D721Med (cell line): ENCODE results near the gene LDLRAD3.

Experiments used
- DNase-seq: peaks from one replicate; pipeline ENCODE4 v3.0.0; 2011; ENCODE audit warnings: low spot score; ENCODE audit not compliant: insufficient read length
- FAIRE-seq: peaks from 2 replicates; lab custom pipeline; 2011; peaks lifted over from hg19 to GRCh38; lab: Jason Lieb, UNC
- TF ChIP-seq, protein P1 (sequence below): IDR thresholded peaks from 2 replicates; pipeline ENCODE4 v1.5.1; 2012; ENCODE audit warnings: mild to moderate bottlenecking, control low read depth; ENCODE audit not compliant: insufficient read depth; ENCODE audit errors: missing control alignments

The LDLRAD3 gene

DNA sequence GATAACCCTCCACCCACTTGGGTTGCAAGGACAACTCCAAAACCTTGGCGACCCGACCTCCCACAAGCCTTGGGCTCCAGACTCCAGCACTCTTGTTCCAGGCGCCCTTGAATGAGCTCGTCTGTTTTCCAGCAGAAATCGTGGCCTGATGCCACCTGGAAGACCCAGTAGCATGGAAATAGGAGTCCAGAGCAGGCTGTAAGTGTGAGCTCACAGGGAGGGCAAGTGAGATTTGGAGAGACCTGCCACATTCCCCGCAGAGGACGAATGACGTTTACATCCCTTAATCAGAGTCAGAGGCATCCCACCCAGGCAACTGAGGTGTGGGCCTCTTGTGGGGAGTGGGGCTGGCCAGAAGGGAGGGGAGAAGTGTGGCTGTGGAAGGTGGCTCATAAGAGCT is 71.9 kb downstream of the LDLRAD3 start:
- no peak for FAIRE-seq

DNA sequence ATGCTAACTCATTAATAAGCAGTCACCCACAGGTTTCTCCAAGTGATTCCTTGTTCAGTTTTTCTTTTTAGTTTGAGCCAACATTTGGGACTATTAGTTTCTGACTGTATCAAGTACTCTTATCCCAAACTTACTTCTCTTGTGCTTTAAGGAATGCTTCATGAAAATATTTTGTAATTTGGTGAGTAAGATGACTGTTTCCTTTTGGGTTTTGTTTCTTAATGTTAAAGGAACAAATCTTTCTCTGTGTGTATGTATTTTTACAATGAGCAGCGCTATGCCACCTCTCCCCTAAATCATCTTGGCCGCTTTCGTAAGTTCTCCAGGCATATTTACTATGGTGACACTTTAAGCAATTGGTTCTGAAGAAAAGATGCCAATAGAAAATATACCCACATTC is 72.4 kb downstream of the LDLRAD3 start:
- FAIRE-seq (no peak), DNase-seq (no peak)
- TF ChIP-seq, protein P1, sequence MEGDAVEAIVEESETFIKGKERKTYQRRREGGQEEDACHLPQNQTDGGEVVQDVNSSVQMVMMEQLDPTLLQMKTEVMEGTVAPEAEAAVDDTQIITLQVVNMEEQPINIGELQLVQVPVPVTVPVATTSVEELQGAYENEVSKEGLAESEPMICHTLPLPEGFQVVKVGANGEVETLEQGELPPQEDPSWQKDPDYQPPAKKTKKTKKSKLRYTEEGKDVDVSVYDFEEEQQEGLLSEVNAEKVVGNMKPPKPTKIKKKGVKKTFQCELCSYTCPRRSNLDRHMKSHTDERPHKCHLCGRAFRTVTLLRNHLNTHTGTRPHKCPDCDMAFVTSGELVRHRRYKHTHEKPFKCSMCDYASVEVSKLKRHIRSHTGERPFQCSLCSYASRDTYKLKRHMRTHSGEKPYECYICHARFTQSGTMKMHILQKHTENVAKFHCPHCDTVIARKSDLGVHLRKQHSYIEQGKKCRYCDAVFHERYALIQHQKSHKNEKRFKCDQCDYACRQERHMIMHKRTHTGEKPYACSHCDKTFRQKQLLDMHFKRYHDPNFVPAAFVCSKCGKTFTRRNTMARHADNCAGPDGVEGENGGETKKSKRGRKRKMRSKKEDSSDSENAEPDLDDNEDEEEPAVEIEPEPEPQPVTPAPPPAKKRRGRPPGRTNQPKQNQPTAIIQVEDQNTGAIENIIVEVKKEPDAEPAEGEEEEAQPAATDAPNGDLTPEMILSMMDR, result no peak

More for the DNA sequence above, 71.9 kb downstream of the LDLRAD3 start:
- no peak for DNase-seq
- TF ChIP-seq, protein P1, result no peak

DNA sequence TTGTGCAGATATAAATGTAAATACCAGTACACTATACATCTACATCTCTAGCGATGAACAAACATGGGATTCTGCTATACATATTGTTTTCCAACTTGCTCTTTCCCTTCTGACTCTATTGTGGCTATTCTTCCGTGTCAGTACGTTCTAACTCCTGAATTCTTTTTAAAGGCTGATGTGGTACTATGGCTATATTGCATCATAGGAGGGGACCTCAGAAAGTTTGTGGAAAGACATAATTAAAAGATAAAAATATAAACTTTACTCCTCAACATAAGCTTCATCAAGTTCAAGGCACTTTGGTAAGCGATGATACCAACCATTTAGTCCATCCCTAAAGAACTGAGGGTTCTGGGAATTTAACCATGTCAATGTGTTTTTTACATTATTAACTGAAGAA is 72.8 kb downstream of the LDLRAD3 start:
- DNase-seq (no peak), FAIRE-seq (no peak)
- TF ChIP-seq, protein P1, result no peak

DNA sequence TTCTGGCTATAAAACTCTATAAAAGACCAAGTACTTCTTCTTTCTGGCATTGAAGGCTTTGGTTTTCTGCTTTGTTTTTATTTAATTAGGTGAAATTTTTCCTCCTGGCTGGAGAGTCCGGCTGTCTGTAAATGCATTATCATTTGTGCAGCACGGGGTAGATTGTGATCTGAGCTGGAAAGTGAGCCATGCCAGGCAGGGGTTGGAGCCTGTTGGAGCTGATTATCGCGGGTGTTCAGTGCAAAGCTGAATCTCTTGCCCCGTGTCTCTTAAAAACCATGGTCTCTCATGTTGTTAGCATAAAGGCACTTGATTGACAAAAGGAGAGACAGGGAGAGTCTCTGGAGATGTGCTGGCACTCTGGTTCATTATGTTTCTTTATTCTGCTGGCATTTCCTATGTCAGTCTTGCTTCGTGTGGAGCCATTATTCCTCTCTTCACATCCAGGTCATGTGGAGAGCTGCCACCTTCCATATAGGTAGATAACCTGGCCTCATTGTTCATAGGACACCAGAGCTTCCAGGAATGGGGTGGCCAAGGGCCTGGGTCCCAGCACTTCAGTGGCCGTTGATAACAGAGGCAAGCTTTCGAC is 75.2 kb downstream of the LDLRAD3 start:
- FAIRE-seq (no peak), DNase-seq (no peak)
- TF ChIP-seq, protein P1, result no peak

DNA sequence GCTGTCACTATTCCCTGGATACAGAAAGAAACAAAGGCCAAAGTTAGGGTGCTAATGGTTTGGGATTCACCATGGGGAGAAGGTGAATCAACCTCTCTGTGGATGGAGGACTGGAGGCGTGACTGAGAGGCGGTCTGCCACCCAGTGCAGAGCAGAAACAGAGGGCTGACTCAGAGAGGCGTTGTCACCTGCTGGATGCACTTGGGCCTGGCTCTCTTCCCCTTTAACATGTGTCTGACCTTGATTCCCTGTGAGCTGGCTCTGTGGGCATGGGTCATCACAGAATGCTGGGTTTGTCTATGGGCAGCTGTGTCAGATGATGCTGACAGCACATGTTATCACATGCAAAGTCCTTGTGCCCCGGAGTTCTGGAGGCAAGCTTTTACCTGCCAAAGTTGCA is 75.9 kb downstream of the LDLRAD3 start:
- no peak for DNase-seq
- TF ChIP-seq, protein P1, result no peak
- FAIRE-seq, result no peak

DNA sequence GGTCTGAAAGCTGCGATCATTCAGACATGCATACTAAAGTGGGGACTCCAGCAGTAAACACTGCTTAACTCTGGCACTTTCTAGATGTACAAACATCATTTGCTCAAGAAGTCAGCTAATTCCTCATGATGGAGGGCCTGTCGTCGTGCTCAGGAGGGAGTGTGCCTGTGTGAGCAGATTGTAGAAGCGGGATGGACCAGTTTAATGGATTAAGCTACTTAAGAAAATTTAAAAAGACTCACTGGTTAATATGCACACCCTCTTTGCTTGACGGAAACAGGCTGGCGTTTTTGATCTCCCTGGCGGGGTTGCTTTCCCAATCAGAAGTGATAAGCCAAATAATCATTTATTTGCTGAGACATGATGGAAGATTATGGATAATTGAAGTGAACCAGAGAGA is 79.0 kb downstream of the LDLRAD3 start:
- TF ChIP-seq, protein P1, result no peak
- FAIRE-seq (peak; percentile 77), DNase-seq (peak; percentile 24)

DNA sequence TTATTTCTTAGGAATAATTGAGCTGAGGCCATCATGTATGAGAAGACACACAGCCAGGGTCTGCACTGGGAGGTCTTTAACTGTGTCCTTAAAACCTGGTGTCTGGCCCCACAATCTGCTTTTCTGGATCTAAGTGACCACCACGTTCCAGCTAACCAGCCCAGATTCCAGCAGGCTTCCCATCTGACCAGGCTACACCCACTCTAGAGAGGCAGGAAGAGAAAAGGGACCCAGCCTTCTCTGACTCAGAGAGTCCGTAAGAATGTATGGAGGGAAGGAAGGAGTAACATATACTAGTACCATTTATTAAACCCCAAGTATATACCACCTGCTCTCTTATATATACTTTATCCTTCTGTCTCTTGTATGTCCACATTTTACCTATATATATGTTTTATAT is 80.1 kb downstream of the LDLRAD3 start:
- TF ChIP-seq, protein P1, result no peak
- DNase-seq (no peak), FAIRE-seq (no peak)
